22Rv1 (cell line): ENCODE measurements around the gene MOCS3.

ENCODE experiments used
- ZFX ChIP-seq: fragments of 450-650 bp; IDR thresholded peaks from 2 replicates; pipeline ENCODE4 v1.6.1; 2017; ENCODE audit warnings: antibody characterized with exemption, borderline replicate concordance
- TF ChIP-seq, protein P1 (sequence below): fragments of 450-650 bp; IDR thresholded peaks from 2 replicates; pipeline ENCODE4 v1.5.1; 2017; ENCODE audit warnings: mild to moderate bottlenecking

DNA sequence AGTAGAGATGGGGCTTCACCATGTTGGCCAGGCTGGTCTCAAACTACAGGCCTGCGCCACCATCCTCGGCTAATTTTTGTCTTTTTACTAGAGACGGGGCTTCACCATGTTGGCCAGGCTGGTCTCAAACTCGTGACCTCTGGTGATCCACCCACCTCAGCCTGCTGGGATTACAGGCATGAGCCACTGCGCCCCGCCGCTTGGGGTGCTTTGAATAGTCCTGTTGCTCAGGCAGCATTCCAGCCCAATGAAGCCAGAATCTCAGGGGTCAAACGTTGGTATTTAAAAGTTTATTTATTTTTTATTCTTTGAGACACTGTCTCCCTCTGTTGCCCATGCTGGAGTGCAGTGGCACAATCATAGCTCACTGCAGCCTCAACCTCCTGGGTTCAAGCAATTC, 11.3 kb downstream of the MOCS3 start:
- TF ChIP-seq, protein P1, sequence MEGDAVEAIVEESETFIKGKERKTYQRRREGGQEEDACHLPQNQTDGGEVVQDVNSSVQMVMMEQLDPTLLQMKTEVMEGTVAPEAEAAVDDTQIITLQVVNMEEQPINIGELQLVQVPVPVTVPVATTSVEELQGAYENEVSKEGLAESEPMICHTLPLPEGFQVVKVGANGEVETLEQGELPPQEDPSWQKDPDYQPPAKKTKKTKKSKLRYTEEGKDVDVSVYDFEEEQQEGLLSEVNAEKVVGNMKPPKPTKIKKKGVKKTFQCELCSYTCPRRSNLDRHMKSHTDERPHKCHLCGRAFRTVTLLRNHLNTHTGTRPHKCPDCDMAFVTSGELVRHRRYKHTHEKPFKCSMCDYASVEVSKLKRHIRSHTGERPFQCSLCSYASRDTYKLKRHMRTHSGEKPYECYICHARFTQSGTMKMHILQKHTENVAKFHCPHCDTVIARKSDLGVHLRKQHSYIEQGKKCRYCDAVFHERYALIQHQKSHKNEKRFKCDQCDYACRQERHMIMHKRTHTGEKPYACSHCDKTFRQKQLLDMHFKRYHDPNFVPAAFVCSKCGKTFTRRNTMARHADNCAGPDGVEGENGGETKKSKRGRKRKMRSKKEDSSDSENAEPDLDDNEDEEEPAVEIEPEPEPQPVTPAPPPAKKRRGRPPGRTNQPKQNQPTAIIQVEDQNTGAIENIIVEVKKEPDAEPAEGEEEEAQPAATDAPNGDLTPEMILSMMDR, result no peak
- TF ChIP-seq ZFX, result no peak
